Lung (tissue), 12 donors: ENCODE results near the gene NUPR2. TPM values are rescaled to one million over a fixed set of nuclear protein-coding genes. Genes with fewer than 3 reads are reported as not detected.
"Not testable (repeated sequence)": the region's sequence is repeated elsewhere in the genome, so short reads cannot be mapped to it uniquely, and the experiment has no call there.

Experiments
- ATAC-seq: fragments of 200-7000 bp; cut with Tn5 transposase; one replicate; pipeline ENCODE4 v1.9.1; 2020; ENCODE audit warnings: moderate number of reproducible peaks; ENCODE audit not compliant: insufficient read depth, low FRiP score
- DNase-seq, 3 donors: peaks; one replicate each; pipeline ENCODE4 v3.0.0-alpha.2; 2013 to 2017
- H3K27ac ChIP-seq, 2 donors: one replicate each; pipeline ENCODE4 v1.5.1; 2013; ENCODE audit warnings: mild to moderate bottlenecking in 2 of 2, moderate library complexity in 2 of 2, control low read depth in 1 of 2, inconsistent platforms in 1 of 2, low read depth in 1 of 2, low read length in 1 of 2
- H3K27me3 ChIP-seq, 3 donors: one replicate each; pipeline ENCODE4 v1.5.1; 2013; ENCODE audit warnings: low read length in 2 of 3; ENCODE audit not compliant: control insufficient read depth in 3 of 3, insufficient read depth in 3 of 3
- H3K36me3 ChIP-seq, 4 donors: one replicate each; pipeline ENCODE4 v1.5.1; 2013; ENCODE audit warnings: low read length in 4 of 4, mild to moderate bottlenecking in 1 of 4, moderate library complexity in 1 of 4; ENCODE audit not compliant: control insufficient read depth in 4 of 4, insufficient read depth in 4 of 4
- H3K4me1 ChIP-seq, 5 donors: one replicate each; pipeline ENCODE4 v1.5.1; 2013; ENCODE audit warnings: low read length in 5 of 5, mild to moderate bottlenecking in 2 of 5, moderate library complexity in 1 of 5; ENCODE audit not compliant: control insufficient read depth in 5 of 5, insufficient read depth in 5 of 5
- H3K4me3 ChIP-seq: one replicate; pipeline ENCODE4 v1.5.1; 2013; ENCODE audit warnings: mild to moderate bottlenecking, control low read depth, moderate library complexity
- H3K9ac ChIP-seq, 2 donors: one replicate each; pipeline ENCODE4 v1.5.1; 2013; ENCODE audit warnings: low read length in 2 of 2, control low read depth in 1 of 2; ENCODE audit not compliant: insufficient read depth in 1 of 2
- H3K9me3 ChIP-seq, 4 donors: one replicate each; pipeline ENCODE4 v1.5.1; 2013; ENCODE audit warnings: low read length in 3 of 4, mild to moderate bottlenecking in 1 of 4, moderate library complexity in 1 of 4; ENCODE audit not compliant: control insufficient read depth in 4 of 4, insufficient read depth in 3 of 4
- CTCF ChIP-seq: IDR thresholded peaks from 2 replicates; pipeline ENCODE4 v1.5.1; 2012; ENCODE audit warnings: mild to moderate bottlenecking; ENCODE audit errors: control extremely low read depth, extremely low read depth
- whole genome bisulfite sequencing, 2 donors: extraction: QIAGEN DNeasy Blood & Tissue Kit; methylation state at CpG; one replicate each; pipeline ENCODE4 v1.1.7; 2013; 5-methylcytosine and 5-hydroxymethylcytosine counted together
- polyA plus RNA-seq, 2 donors: library from polyadenylated mRNA; stranded (reverse); fragments of 200-250 nt; gene quantifications; one replicate each; pipeline ENCODE4 v1.2.1, GENCODE V29; 2013
- total RNA-seq, 2 donors: library from RNA; depleted of rRNA in 1 of 2; stranded (reverse); fragments of >200 nt in 1 of 2; gene quantifications; one replicate each; pipeline ENCODE4 v1.2.1, GENCODE V29; 2014 to 2021
- donor health status: control.
- donor health status: control.
- donor health status: Bipolar disorder and iron deficiency.
- donor health status: healthy.
- donor health status: DM: yes; HTN: yes; CAD: no.

The NUPR2 gene
- total and polyA plus RNA-seq, 4 donors: 0.88 to 3.0 (median 1.9) TPM

- TF ChIP-seq CTCF: no peak
- ATAC-seq (no peak), DNase-seq (no peak)
- peaks cover 0 to 2% (median 0%) of the 10 kb centered on the region in 3 donors for H3K27me3 ChIP-seq
- H3K4me3 ChIP-seq: no peak overlapping the region
- WGBS, 2 donors: 86 to 88% methylated on average over 6 of the region's 6 CpGs
- H3K9me3 ChIP-seq: peaks cover 0 to 3% (median 0%) of the 10 kb centered on the region in 4 donors
- no peak overlapping the region for H3K27ac ChIP-seq
- H3K9ac ChIP-seq: no peak overlapping the region
- peaks cover 0 to 10% (median 0%) of the 10 kb centered on the region in 5 donors for H3K4me1 ChIP-seq
- H3K36me3 ChIP-seq: no peaks in the 10 kb centered on the region
These were observed 5.2 kb upstream of the NUPR2 start for GRCh38 chr7:56121440-56121839.

- H3K4me3 ChIP-seq, H3K27me3 ChIP-seq, DNase-seq, H3K36me3 ChIP-seq, H3K9ac ChIP-seq, H3K4me1 ChIP-seq, ATAC-seq, H3K9me3 ChIP-seq, H3K27ac ChIP-seq: not testable (repeated sequence)
- WGBS, 2 donors: 95 to 96% methylated on average over 3 of the region's 3 CpGs
These were observed 4.0 kb downstream of the NUPR2 start for GRCh38 chr7:56112244-56112643.

- no peak for ATAC-seq
- Histone ChIP-seq H3K36me3 (peaks cover 0 to 5% (median 0%) of the 10 kb centered on the region in 4 donors), H3K27me3 (peaks cover 0 to 3% (median 2%) of the 10 kb centered on the region in 3 donors), H3K4me1 (peaks cover 0 to 3% (median 0%) of the 10 kb centered on the region in 5 donors), H3K27ac (no peak overlapping the region), H3K9ac (no peak overlapping the region), H3K9me3 (no peaks in the 10 kb centered on the region), H3K4me3 (no peak overlapping the region)
- no peak for TF ChIP-seq CTCF
- no peak for DNase-seq
- 66 to 79% methylated on average over 1 of the region's 1 CpG for WGBS, 2 donors
These were observed 5.6 kb downstream of the NUPR2 start for GRCh38 chr7:56110611-56111010.

- DNase-seq: no peak
- H3K4me1 ChIP-seq: peaks cover 0 to 9% (median 7%) of the 10 kb centered on the region in 5 donors
- no peak for TF ChIP-seq CTCF
- no peak overlapping the region for H3K9ac ChIP-seq
- H3K4me3 ChIP-seq: no peak overlapping the region
- ATAC-seq: no peak
- no peak overlapping the region for H3K27ac ChIP-seq
- H3K9me3 ChIP-seq: no peaks in the 10 kb centered on the region
- peaks cover 5 to 8% (median 6%) of the 10 kb centered on the region in 4 donors for H3K36me3 ChIP-seq
- no peaks in the 10 kb centered on the region for H3K27me3 ChIP-seq
- WGBS, 2 donors: 94 to 95% methylated on average over 1 of the region's 1 CpG
These were observed 8.3 kb downstream of the NUPR2 start for GRCh38 chr7:56107954-56108258.
